Stimulated activated CD4-positive, alpha-beta T cell treated with anti-CD3 and anti-CD28 coated beads, TNF-alpha, amount 100 ng/mL, for 1 hour (primary cell): ENCODE measurements around the gene GFOD1.

ENCODE experiments used
- DNase-seq, 3 donors: peaks; one replicate each; pipeline ENCODE4 v3.0.0-alpha.2; 2020; ENCODE audit warnings: low read depth in 3 of 3, low spot score in 1 of 3

The GFOD1 gene

GRCh38 chr6:13427316-13427715 lies 60.1 kb downstream of the GFOD1 start:
- no peak for DNase-seq

- DNase-seq: no peak
These were observed 61.2 kb downstream of the GFOD1 start for GRCh38 chr6:13425943-13426931.

- DNase-seq: no peak
These were observed 62.0 kb downstream of the GFOD1 start for GRCh38 chr6:13425270-13425873.

GRCh38 chr6:13423252-13423651 lies 64.1 kb downstream of the GFOD1 start:
- DNase-seq: no peak

GRCh38 chr6:13422681-13423221 lies 64.6 kb downstream of the GFOD1 start:
- DNase-seq: no peak

- DNase-seq: no peak
These were observed 65.9 kb downstream of the GFOD1 start for GRCh38 chr6:13421425-13422059.

- DNase-seq: no peak
These were observed 67.1 kb downstream of the GFOD1 start for GRCh38 chr6:13420269-13420668.

GRCh38 chr6:13419422-13420195 lies 67.8 kb downstream of the GFOD1 start:
- no peak for DNase-seq

- DNase-seq: no peak
These were observed 68.6 kb downstream of the GFOD1 start for GRCh38 chr6:13418844-13419243.

- DNase-seq: no peak
These were observed 69.4 kb downstream of the GFOD1 start for GRCh38 chr6:13417954-13418353.

- DNase-seq: no peak
These were observed 70.0 kb downstream of the GFOD1 start for GRCh38 chr6:13417431-13417830.

- no peak for DNase-seq
These were observed 72.1 kb downstream of the GFOD1 start for GRCh38 chr6:13415283-13415682.

GRCh38 chr6:13413900-13414555 lies 73.4 kb downstream of the GFOD1 start:
- no peak for DNase-seq

- no peak for DNase-seq
These were observed 73.9 kb downstream of the GFOD1 start for GRCh38 chr6:13413466-13413862.

GRCh38 chr6:13412639-13413465 lies 74.5 kb downstream of the GFOD1 start:
- DNase-seq: no peak

GRCh38 chr6:13412211-13412610 lies 75.2 kb downstream of the GFOD1 start:
- no peak for DNase-seq

- no peak for DNase-seq
These were observed 75.9 kb downstream of the GFOD1 start for GRCh38 chr6:13411484-13411883.

GRCh38 chr6:13409991-13410390 lies 77.4 kb downstream of the GFOD1 start:
- no peak for DNase-seq
